ENCODE data around the gene SEMA5A. TPM values are rescaled to one million over a fixed set of nuclear protein-coding genes. Genes with fewer than 3 reads are reported as not detected.

The SEMA5A gene
- polyA plus RNA-seq, 3 donors = not detected

DNA sequence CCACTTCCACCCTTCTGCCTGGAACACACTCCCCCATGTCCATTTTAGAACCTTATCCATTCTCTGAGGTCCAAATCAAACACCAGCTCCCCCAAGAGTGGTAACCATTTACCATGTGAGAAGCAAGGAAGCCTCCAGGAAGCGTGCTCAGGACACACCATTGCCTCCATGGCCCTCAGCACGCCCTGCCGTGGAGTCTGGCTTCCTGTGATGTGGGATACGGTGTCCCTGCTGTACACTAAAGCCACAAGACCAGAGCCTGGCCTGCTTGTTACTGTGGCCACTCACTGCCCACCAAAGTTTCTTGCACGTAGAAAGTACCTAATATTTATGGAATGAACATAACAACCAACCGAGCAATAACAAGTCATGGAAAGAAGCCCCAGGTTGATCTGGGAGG, 151.7 kb downstream of the SEMA5A start:
- H2AFZ ChIP-seq (ENCODE audit: insufficient read depth, low read depth, low read length, poor library complexity, severe bottlenecking) = no peak overlapping the region
- H3K79me2 ChIP-seq (ENCODE audit: insufficient read depth, low read length) = no peaks in the 10 kb centered on the region
- Mint-ChIP-seq H3K9me3 (peaks cover 0 to 5% (median 1%) of the 10 kb centered on the region in 7 donors), H3K36me3 (no peaks in the 10 kb centered on the region), H3K27me3 (ENCODE audit: low read depth in 3 of 3) (peaks cover 0 to 1% (median 0%) of the 10 kb centered on the region in 3 donors), H3K4me1 (no peaks in the 10 kb centered on the region), H3K4me3 (no peak overlapping the region), H3K27ac (no peak overlapping the region)
- no peaks in the 10 kb centered on the region for H3K27me3 ChIP-seq (ENCODE audit: control insufficient read depth in 2 of 2, insufficient read depth in 2 of 2, low read length in 2 of 2)
- no peaks in the 10 kb centered on the region for H3K36me3 ChIP-seq (replicated peaks in 1 of 2; ENCODE audit: control insufficient read depth in 1 of 2, insufficient read depth in 2 of 2, low read length in 2 of 2)
- no peak for DNase-seq
- no peaks in the 10 kb centered on the region for H3K4me1 ChIP-seq (ENCODE audit: control insufficient read depth in 1 of 2, insufficient read depth in 2 of 2, low read length in 2 of 2)
- intact Hi-C loops (cut with micrococcal nuclease) = no loop called here
- H3K9ac ChIP-seq (ENCODE audit: insufficient read depth, low read length, poor library complexity, severe bottlenecking) = no peak overlapping the region
- 88% methylated on average over 4 of the region's 6 CpGs for WGBS (ENCODE audit: insufficient coverage)
- H3K4me3 ChIP-seq (replicated peaks in 1 of 3; ENCODE audit: low read depth in 2 of 3, low read length in 3 of 3) = no peak overlapping the region
- no peaks in the 10 kb centered on the region for H3K9me3 ChIP-seq (replicated peaks in 1 of 2; ENCODE audit: control insufficient read depth in 1 of 2, insufficient read depth in 1 of 2, low read length in 2 of 2)
- H3K4me2 ChIP-seq (replicated peaks; ENCODE audit: extremely low read depth, low read length, poor library complexity, severe bottlenecking) = no peak overlapping the region
- H4K20me1 ChIP-seq (ENCODE audit: insufficient read depth, low read length) = no peaks in the 10 kb centered on the region
- TF ChIP-seq, protein P1, sequence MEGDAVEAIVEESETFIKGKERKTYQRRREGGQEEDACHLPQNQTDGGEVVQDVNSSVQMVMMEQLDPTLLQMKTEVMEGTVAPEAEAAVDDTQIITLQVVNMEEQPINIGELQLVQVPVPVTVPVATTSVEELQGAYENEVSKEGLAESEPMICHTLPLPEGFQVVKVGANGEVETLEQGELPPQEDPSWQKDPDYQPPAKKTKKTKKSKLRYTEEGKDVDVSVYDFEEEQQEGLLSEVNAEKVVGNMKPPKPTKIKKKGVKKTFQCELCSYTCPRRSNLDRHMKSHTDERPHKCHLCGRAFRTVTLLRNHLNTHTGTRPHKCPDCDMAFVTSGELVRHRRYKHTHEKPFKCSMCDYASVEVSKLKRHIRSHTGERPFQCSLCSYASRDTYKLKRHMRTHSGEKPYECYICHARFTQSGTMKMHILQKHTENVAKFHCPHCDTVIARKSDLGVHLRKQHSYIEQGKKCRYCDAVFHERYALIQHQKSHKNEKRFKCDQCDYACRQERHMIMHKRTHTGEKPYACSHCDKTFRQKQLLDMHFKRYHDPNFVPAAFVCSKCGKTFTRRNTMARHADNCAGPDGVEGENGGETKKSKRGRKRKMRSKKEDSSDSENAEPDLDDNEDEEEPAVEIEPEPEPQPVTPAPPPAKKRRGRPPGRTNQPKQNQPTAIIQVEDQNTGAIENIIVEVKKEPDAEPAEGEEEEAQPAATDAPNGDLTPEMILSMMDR (IDR thresholded peaks at IDR 0.05) = no peak
- H3K27ac ChIP-seq (ENCODE audit: low read depth in 1 of 2, low read length in 2 of 2) = no peak overlapping the region

DNA sequence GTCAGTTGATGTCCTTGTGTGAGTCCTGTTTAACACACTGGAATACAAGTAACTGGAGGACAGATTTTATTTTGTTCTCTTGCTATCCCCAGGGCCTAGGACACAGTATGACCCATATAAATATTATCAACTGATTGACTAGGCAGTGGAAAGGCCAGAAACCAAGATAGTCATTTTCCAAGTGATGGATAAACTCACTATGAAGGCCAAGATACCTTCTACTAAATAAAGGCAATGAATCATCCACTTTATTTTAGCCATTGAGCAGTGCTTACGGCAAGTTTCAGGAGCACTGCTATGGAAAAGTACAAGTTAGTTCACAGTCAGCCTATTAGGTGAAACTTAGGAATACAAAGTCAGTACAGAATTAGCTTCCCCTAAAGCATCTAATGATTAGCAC, 153.2 kb downstream of the SEMA5A start:
- H3K27ac ChIP-seq (ENCODE audit: low read depth in 1 of 2, low read length in 2 of 2) = no peak overlapping the region
- no peak overlapping the region for H3K4me2 ChIP-seq (replicated peaks; ENCODE audit: extremely low read depth, low read length, poor library complexity, severe bottlenecking)
- Mint-ChIP-seq H3K27ac (no peak overlapping the region), H3K4me1 (no peaks in the 10 kb centered on the region), H3K27me3 (ENCODE audit: low read depth in 3 of 3) (peaks cover 0 to 1% (median 0%) of the 10 kb centered on the region in 3 donors), H3K4me3 (no peak overlapping the region), H3K36me3 (no peaks in the 10 kb centered on the region), H3K9me3 (peaks cover 0 to 5% (median 1%) of the 10 kb centered on the region in 7 donors)
- H3K36me3 ChIP-seq (replicated peaks in 1 of 2; ENCODE audit: control insufficient read depth in 1 of 2, insufficient read depth in 2 of 2, low read length in 2 of 2) = no peaks in the 10 kb centered on the region
- no CpG with 5 or more reads among the region's 1 CpG for WGBS (ENCODE audit: insufficient coverage)
- H3K9me3 ChIP-seq (replicated peaks in 1 of 2; ENCODE audit: control insufficient read depth in 1 of 2, insufficient read depth in 1 of 2, low read length in 2 of 2) = no peaks in the 10 kb centered on the region
- intact Hi-C loops (cut with micrococcal nuclease) = no loop called here
- TF ChIP-seq, protein P1 (IDR thresholded peaks at IDR 0.05) = no peak
- no peaks in the 10 kb centered on the region for H4K20me1 ChIP-seq (ENCODE audit: insufficient read depth, low read length)
- no peaks in the 10 kb centered on the region for H3K4me1 ChIP-seq (ENCODE audit: control insufficient read depth in 1 of 2, insufficient read depth in 2 of 2, low read length in 2 of 2)
- H3K4me3 ChIP-seq (replicated peaks in 1 of 3; ENCODE audit: low read depth in 2 of 3, low read length in 3 of 3) = no peak overlapping the region
- H3K79me2 ChIP-seq (ENCODE audit: insufficient read depth, low read length) = no peaks in the 10 kb centered on the region
- H3K27me3 ChIP-seq (ENCODE audit: control insufficient read depth in 2 of 2, insufficient read depth in 2 of 2, low read length in 2 of 2) = no peaks in the 10 kb centered on the region
- H2AFZ ChIP-seq (ENCODE audit: insufficient read depth, low read depth, low read length, poor library complexity, severe bottlenecking) = no peak overlapping the region
- H3K9ac ChIP-seq (ENCODE audit: insufficient read depth, low read length, poor library complexity, severe bottlenecking) = no peak overlapping the region
- DNase-seq = no peak
